ENCODE results near the gene RHEBL1.

Gene RHEBL1

DNA sequence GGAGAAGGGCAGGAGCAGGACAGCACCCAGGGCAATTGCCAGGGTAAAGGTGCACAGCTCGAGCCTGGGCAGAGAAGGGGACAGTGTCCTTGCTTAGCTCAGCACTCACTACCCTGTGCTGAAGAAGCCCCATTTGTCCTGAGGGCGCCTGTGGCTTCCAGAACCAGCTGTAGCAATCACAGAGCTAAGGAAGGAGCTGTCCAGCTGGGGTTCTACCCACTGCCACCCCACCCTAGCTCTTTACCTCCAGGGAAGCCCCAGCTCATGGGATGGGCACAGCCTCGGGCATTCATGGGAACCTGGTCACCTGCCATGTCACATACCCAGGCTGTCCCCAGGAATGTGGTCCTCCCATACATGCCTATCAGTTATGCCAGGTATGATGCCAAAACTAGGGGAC is 35.0 kb upstream of the RHEBL1 start:
- TF ChIP-seq, protein P1, sequence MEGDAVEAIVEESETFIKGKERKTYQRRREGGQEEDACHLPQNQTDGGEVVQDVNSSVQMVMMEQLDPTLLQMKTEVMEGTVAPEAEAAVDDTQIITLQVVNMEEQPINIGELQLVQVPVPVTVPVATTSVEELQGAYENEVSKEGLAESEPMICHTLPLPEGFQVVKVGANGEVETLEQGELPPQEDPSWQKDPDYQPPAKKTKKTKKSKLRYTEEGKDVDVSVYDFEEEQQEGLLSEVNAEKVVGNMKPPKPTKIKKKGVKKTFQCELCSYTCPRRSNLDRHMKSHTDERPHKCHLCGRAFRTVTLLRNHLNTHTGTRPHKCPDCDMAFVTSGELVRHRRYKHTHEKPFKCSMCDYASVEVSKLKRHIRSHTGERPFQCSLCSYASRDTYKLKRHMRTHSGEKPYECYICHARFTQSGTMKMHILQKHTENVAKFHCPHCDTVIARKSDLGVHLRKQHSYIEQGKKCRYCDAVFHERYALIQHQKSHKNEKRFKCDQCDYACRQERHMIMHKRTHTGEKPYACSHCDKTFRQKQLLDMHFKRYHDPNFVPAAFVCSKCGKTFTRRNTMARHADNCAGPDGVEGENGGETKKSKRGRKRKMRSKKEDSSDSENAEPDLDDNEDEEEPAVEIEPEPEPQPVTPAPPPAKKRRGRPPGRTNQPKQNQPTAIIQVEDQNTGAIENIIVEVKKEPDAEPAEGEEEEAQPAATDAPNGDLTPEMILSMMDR (IDR thresholded peaks at IDR 0.05): no peak
- Histone ChIP-seq H3K4me3 (no peak overlapping the region), H3K27ac (no peak overlapping the region)
- no peak for DNase-seq (ENCODE audit: low spot score)

DNA sequence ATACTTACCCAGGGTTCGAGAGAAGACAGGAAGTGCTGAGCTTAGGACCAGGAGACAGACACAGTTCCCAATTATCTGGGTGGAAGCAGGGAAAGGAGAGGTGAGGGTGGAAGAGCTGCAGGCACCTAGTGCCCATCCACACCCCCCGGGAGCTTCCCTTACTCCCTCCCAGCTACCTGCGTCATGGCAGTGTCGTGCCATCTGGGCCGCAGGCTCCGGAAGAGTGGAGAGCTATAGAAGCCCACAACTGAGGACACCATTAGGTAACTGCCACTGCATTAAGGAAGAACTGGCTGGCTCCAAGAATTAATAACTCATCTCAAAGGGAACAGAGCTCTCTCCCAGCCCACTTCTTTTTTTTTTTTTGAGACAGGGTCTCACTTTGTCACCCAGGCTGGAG is 30.6 kb upstream of the RHEBL1 start:
- Histone ChIP-seq H3K27ac (no peak overlapping the region), H3K4me3 (no peak overlapping the region)
- TF ChIP-seq, protein P1 (IDR thresholded peaks at IDR 0.05): no peak
- no peak for DNase-seq (ENCODE audit: low spot score)

DNA sequence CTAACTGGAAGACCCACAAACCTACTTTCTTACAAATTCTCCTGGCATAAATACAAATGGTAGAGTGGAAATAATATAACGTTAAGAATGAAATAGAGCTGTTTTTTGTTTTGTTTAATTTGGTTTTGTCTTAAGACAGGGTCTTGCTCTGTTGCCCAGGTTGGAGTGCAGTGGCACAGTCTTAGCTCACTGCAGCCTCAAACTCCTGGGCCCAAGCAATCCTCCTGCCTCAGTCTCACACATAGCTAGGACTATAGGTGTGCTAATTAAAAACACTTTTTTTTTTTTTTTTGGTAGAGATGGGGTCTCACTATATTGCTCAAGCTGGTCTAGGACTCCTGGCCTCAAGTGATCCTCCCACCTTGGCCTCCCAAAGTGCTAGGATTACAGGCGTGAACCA is 28.9 kb upstream of the RHEBL1 start:
- TF ChIP-seq, protein P1 (IDR thresholded peaks at IDR 0.05): no peak
- Histone ChIP-seq H3K4me3 (no peak overlapping the region), H3K27ac (no peak overlapping the region)
- no peak for DNase-seq (ENCODE audit: low spot score)

DNA sequence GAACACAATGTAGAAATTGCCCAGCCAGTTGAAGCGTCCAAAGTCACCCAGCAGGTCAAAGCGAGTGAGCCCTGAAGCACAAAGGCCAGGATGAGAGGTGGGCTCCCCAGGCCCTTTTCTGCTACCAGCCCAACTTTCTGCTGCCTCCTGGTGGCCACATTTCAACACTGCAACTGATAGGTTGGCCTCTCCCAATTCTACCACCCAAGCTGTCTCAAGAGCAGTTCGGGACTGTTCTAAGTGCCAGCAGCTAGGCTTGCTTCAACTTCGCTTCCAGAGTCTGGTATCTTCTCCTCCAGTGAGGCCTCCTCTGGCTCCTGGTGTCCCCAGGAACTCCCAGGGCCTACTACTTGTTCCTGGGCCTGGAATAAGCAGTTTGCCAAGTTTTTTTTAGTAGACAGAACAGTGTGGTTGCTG is 28.3 kb upstream of the RHEBL1 start:
- no peak overlapping the region for H3K4me3 ChIP-seq
- H3K27ac ChIP-seq: no peak overlapping the region
- DNase-seq (ENCODE audit: low spot score): no peak
- TF ChIP-seq, protein P1 (IDR thresholded peaks at IDR 0.05): peak; percentile 69

DNA sequence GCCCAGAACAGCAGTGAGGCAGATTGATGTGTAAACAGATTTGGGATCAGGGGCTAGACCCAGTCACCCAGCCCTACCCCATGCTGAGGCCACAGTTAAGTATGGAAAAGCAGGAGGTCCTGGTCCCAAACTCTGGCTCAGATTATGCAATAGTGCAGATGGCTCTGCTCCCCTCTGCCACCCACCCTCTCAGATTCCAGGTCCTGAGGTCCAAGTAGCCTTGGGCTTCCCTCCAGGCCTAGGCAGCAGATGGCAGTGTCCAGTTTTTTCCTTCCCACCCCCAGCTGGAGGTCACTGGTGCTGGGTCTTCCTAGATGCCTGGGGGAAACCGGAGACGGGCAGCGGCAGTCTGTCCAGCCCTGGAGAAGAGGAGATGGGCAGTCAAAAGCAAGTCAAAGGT is 27.6 kb upstream of the RHEBL1 start:
- no peak for DNase-seq (ENCODE audit: low spot score)
- TF ChIP-seq, protein P1 (IDR thresholded peaks at IDR 0.05): no peak
- H3K4me3 ChIP-seq: no peak overlapping the region
- no peak overlapping the region for H3K27ac ChIP-seq

DNA sequence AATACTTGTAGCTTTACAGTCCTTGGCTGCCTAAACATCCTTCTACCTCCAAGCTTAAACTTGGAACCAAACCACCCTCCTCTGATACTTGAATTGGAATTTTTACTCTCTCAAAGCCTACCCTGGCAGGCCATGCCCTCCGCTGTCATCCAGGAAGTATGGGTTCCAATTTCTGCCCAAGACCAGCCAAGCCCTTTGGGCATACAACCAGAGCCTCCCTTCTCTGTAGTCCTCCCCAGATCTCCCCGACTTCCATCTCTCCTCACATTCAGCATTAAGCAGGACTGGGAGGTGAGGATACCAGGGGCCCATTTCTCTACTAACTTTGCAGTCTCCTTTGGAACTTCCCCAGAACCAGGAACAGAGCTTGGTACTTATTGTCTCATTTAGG is 25.2 kb upstream of the RHEBL1 start:
- TF ChIP-seq, protein P1 (IDR thresholded peaks at IDR 0.05): no peak
- H3K27ac ChIP-seq: no peak overlapping the region
- peak overlapping the region; percentile 66 for H3K4me3 ChIP-seq

DNA sequence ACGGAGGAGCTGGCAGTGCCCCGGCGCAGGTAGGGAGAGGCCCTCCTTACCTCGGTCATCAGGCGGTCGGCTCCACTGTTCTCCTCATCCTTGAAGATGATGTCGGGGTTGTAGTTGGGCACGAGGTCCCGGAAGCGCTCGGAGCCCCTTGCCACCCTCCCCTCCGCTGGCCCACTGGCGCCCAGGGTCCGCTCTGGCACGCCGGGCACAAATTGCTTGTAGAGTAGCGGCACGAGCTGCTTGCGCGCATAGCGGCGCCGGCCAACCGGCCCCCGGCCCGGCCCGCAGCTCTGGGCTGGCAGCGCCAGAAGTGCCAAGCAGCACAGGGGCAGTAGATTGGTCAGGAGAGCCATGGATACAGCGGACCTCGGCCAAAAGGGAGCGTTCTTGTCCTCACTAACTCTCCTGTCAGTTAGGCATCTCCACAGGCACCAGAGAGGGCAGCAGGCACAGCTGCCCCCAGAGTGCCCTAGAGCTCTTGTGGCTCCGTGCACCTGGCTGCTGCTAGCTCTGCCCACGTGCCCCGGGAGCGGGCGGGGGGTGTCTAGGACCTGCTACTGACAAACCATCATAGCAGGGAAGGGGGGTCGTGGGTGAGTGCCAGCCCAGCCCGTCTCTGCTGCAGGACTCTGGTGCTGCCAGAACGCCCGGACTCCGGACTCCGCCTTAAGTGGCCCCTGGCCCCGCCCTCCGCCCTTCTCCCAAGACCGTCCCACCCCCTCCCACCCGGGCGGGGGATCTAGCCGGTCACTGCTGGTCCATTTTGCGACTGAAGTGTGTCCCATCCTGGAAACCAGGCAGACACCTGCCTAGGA is 24.6 kb upstream of the RHEBL1 start, which contains the start of gene DHH:
TSS of gene DHH (minus strand) at position 642 of the 815 bp plus-strand sequence. CDS start at position 353, 289 bp downstream.
- H3K4me3 ChIP-seq: peak within 1 kb of the TSS; percentile 66
- DNase-seq (ENCODE audit: low spot score): no peak
- TF ChIP-seq, protein P1 (IDR thresholded peaks at IDR 0.05): no peak
- peak within 1 kb of the TSS in 1 of 2 donors; percentile 42 for H3K27ac ChIP-seq

More for the DNA sequence above, 25.2 kb upstream of the RHEBL1 start:
- DNase-seq (ENCODE audit: low spot score): no peak
